ENCODE results near the gene SHISA9.

GRCh38 chr16:13178318-13178717 lies 276.9 kb downstream of the SHISA9 start:
- TF ChIP-seq CTCF (IDR thresholded peaks at IDR 0.05) (no peak), POLR2AphosphoS5 (IDR thresholded peaks at IDR 0.05) (no peak), EP300 (IDR thresholded peaks at IDR 0.05) (no peak), POLR2A (IDR thresholded peaks at IDR 0.05) (no peak)
